Body of pancreas (tissue), 4 donors: ENCODE results near the gene GALNT5.

Experiments used
- CTCF ChIP-seq, 7 experiments: fragments of 450-650 bp in 4 of 7; fragments of 200-600 bp in 3 of 7; sonication (generic) in 3 of 7; IDR thresholded peaks; one replicate each; pipeline ENCODE4 v1.5.1; 2016 to 2019; ENCODE audit warnings: antibody characterized with exemption in 7 of 7
- POLR2A ChIP-seq, 3 donors: fragments of 450-650 bp; IDR thresholded peaks; one replicate each; pipeline ENCODE4 v1.6.1; 2016; ENCODE audit warnings: antibody characterized with exemption in 3 of 3, mild to moderate bottlenecking in 2 of 3

- no peak for TF ChIP-seq POLR2A (IDR thresholded peaks at IDR 0.05)
- TF ChIP-seq CTCF (IDR thresholded peaks at IDR 0.05), result no peak
These were observed 23.8 kb downstream of the GALNT5 start for GRCh38 chr2:157281316-157281715.
